Suprapubic skin (tissue), 4 donors: ENCODE results near the gene GNGT1.
"Not testable (repeated sequence)": the region's sequence is repeated elsewhere in the genome, so short reads cannot be mapped to it uniquely, and the experiment has no call there.

ENCODE experiments used
- CTCF ChIP-seq, 2 donors: fragments of 200-600 bp in 1 of 2; fragments of 450-650 bp in 1 of 2; sonication (generic) in 1 of 2; IDR thresholded peaks; one replicate each; pipeline ENCODE4 v1.5.1; 2016 to 2019; ENCODE audit warnings: antibody characterized with exemption in 2 of 2, mild to moderate bottlenecking in 1 of 2, moderate library complexity in 1 of 2
- EP300 ChIP-seq: sonication (generic); formaldehyde crosslinking; IDR thresholded peaks from one replicate; pipeline ENCODE4 v1.6.1; 2017; ENCODE audit warnings: antibody characterized with exemption
- POLR2AphosphoS5 ChIP-seq, 3 donors: sonication (generic); formaldehyde crosslinking; IDR thresholded peaks; one replicate each; pipeline ENCODE4 v1.6.1; 2017; ENCODE audit warnings: antibody characterized with exemption in 3 of 3

GRCh38 chr7:93916315-93916714 lies 9.9 kb downstream of the GNGT1 start:
- TF ChIP-seq POLR2AphosphoS5 (IDR thresholded peaks at IDR 0.05); EP300; CTCF (IDR thresholded peaks at IDR 0.05): not testable (repeated sequence)
